Fibroblast of the aortic adventitia (primary cell): ENCODE data around the gene SLC25A21. TPM values are rescaled to one million over a fixed set of nuclear protein-coding genes. Genes with fewer than 3 reads are reported as not detected.

Experiments used
- DNase-seq: peaks from one replicate; pipeline ENCODE4 v3.0.0-alpha.2; 2010; ENCODE audit warnings: low read depth
- H3K4me3 ChIP-seq: 2 replicates; pipeline ENCODE4 v1.5.1; 2011; ENCODE audit warnings: low read depth, mild to moderate bottlenecking, control low read depth, low read length, moderate library complexity
- CTCF ChIP-seq: IDR thresholded peaks from 2 replicates; pipeline ENCODE4 v1.5.1; 2011; ENCODE audit warnings: mild to moderate bottlenecking, low read length, control low read depth, inconsistent platforms; ENCODE audit not compliant: insufficient read depth
- total RNA-seq: library from RNA; depleted of rRNA; stranded (reverse); fragments of >200 nt; gene quantifications from 2 replicates; pipeline ENCODE4 v1.2.3, GENCODE V29; 2012; ENCODE audit warnings: low replicate concordance

Gene SLC25A21
- total RNA-seq, 1 donor: 1.2 TPM

- no peak for TF ChIP-seq CTCF
- no peak overlapping the region for H3K4me3 ChIP-seq
- DNase-seq: no peak
Observed at GRCh38 chr14:36884049-36884448, 288.4 kb downstream of the SLC25A21 start.

- no peak overlapping the region for H3K4me3 ChIP-seq
- no peak for DNase-seq
- TF ChIP-seq CTCF: no peak
Observed at GRCh38 chr14:36880276-36880675, 292.1 kb downstream of the SLC25A21 start.

- no peak for TF ChIP-seq CTCF
- no peak overlapping the region for H3K4me3 ChIP-seq
- DNase-seq: no peak
Observed at GRCh38 chr14:36879558-36879957, 292.8 kb downstream of the SLC25A21 start.

GRCh38 chr14:36874396-36875138 is 297.8 kb downstream of the SLC25A21 start:
- H3K4me3 ChIP-seq: no peak overlapping the region
- no peak for DNase-seq
- TF ChIP-seq CTCF: no peak

GRCh38 chr14:36870776-36871175 is 301.6 kb downstream of the SLC25A21 start:
- TF ChIP-seq CTCF: no peak
- no peak overlapping the region for H3K4me3 ChIP-seq
- no peak for DNase-seq

GRCh38 chr14:36869125-36869524 is 303.3 kb downstream of the SLC25A21 start:
- no peak for DNase-seq
- no peak overlapping the region for H3K4me3 ChIP-seq
- no peak for TF ChIP-seq CTCF

GRCh38 chr14:36866867-36867266 is 305.5 kb downstream of the SLC25A21 start:
- no peak overlapping the region for H3K4me3 ChIP-seq
- DNase-seq: no peak
- TF ChIP-seq CTCF: no peak
